ENCODE results near the gene RRP8.

RRP8 gene

GRCh38 chr11:6602096-6602940, 1.1 kb downstream of the RRP8 start:
- H3K27me3 ChIP-seq (ENCODE audit: low read depth, low read length): no peaks in the 10 kb centered on the region
- peaks cover 62% of the 10 kb centered on the region for H3K79me2 ChIP-seq (ENCODE audit: low read length)
- H3K4me1 ChIP-seq (ENCODE audit: low read length): peaks cover 39% of the 10 kb centered on the region
- H3K9ac ChIP-seq (ENCODE audit: low read length): peak overlapping the region; percentile 98
- H3K4me3 ChIP-seq (ENCODE audit: low read length): peak overlapping the region; percentile 99
- no peak overlapping the region; the same call in 1 of the 2 replicates for H3K27ac ChIP-seq (ENCODE audit: low read length)
- no peak for TF ChIP-seq CTCF (IDR thresholded peaks at IDR 0.05; ENCODE audit: low read depth, low read length)
- H3K4me2 ChIP-seq (ENCODE audit: low read length): peak overlapping the region; percentile 94
- H2AFZ ChIP-seq (ENCODE audit: low read depth, low read length): no peak overlapping the region
- H3K36me3 ChIP-seq (replicated peaks; ENCODE audit: low read depth, low read length): peaks cover 38% of the 10 kb centered on the region
- H3K9me3 ChIP-seq (ENCODE audit: insufficient read depth, low read length): no peaks in the 10 kb centered on the region
- no peaks in the 10 kb centered on the region for H4K20me1 ChIP-seq (ENCODE audit: insufficient read depth, low read length)

GRCh38 chr11:6601041-6601461, 2.4 kb downstream of the RRP8 start:
- H4K20me1 ChIP-seq (ENCODE audit: insufficient read depth, low read length): no peaks in the 10 kb centered on the region
- no peak overlapping the region for H2AFZ ChIP-seq (ENCODE audit: low read depth, low read length)
- no peak for TF ChIP-seq EZH2phosphoT487 (IDR thresholded peaks at IDR 0.05; ENCODE audit: low read depth)
- TF ChIP-seq CTCF (IDR thresholded peaks at IDR 0.05; ENCODE audit: low read depth, low read length): no peak
- peaks cover 26% of the 10 kb centered on the region for H3K4me1 ChIP-seq (ENCODE audit: low read length)
- peaks cover 47% of the 10 kb centered on the region for H3K36me3 ChIP-seq (replicated peaks; ENCODE audit: low read depth, low read length)
- H3K79me2 ChIP-seq (ENCODE audit: low read length): peaks cover 62% of the 10 kb centered on the region
- H3K9ac ChIP-seq (ENCODE audit: low read length): no peak overlapping the region
- H3K4me3 ChIP-seq (ENCODE audit: low read length): no peak overlapping the region
- no peaks in the 10 kb centered on the region for H3K27me3 ChIP-seq (ENCODE audit: low read depth, low read length)
- H3K27ac ChIP-seq (ENCODE audit: low read length): no peak overlapping the region
- no peak overlapping the region for H3K4me2 ChIP-seq (ENCODE audit: low read length)
- no peaks in the 10 kb centered on the region for H3K9me3 ChIP-seq (ENCODE audit: insufficient read depth, low read length)

GRCh38 chr11:6599881-6600390, 3.5 kb downstream of the RRP8 start:
- H3K36me3 ChIP-seq (replicated peaks; ENCODE audit: low read depth, low read length): peaks cover 55% of the 10 kb centered on the region
- no peak overlapping the region for H3K4me2 ChIP-seq (ENCODE audit: low read length)
- no peak overlapping the region for H3K4me3 ChIP-seq (ENCODE audit: low read length)
- H2AFZ ChIP-seq (ENCODE audit: low read depth, low read length): no peak overlapping the region
- no peak for TF ChIP-seq CTCF (IDR thresholded peaks at IDR 0.05; ENCODE audit: low read depth, low read length)
- TF ChIP-seq EZH2phosphoT487 (IDR thresholded peaks at IDR 0.05; ENCODE audit: low read depth): no peak
- H4K20me1 ChIP-seq (ENCODE audit: insufficient read depth, low read length): no peaks in the 10 kb centered on the region
- H3K9me3 ChIP-seq (ENCODE audit: insufficient read depth, low read length): no peaks in the 10 kb centered on the region
- no peak overlapping the region for H3K9ac ChIP-seq (ENCODE audit: low read length)
- H3K27ac ChIP-seq (ENCODE audit: low read length): no peak overlapping the region
- H3K27me3 ChIP-seq (ENCODE audit: low read depth, low read length): no peaks in the 10 kb centered on the region
- H3K79me2 ChIP-seq (ENCODE audit: low read length): peaks cover 56% of the 10 kb centered on the region
- H3K4me1 ChIP-seq (ENCODE audit: low read length): peaks cover 16% of the 10 kb centered on the region

- Histone ChIP-seq H3K4me1 (ENCODE audit: low read length) (peaks cover 11% of the 10 kb centered on the region), H3K4me2 (ENCODE audit: low read length) (no peak overlapping the region), H4K20me1 (ENCODE audit: insufficient read depth, low read length) (no peaks in the 10 kb centered on the region), H3K79me2 (ENCODE audit: low read length) (peaks cover 51% of the 10 kb centered on the region), H3K4me3 (ENCODE audit: low read length) (no peak overlapping the region), H2AFZ (ENCODE audit: low read depth, low read length) (no peak overlapping the region), H3K36me3 (replicated peaks; ENCODE audit: low read depth, low read length) (peaks cover 58% of the 10 kb centered on the region), H3K9me3 (ENCODE audit: insufficient read depth, low read length) (no peaks in the 10 kb centered on the region), H3K9ac (ENCODE audit: low read length) (no peak overlapping the region), H3K27me3 (ENCODE audit: low read depth, low read length) (no peaks in the 10 kb centered on the region), H3K27ac (ENCODE audit: low read length) (no peak overlapping the region)
- TF ChIP-seq CTCF (IDR thresholded peaks at IDR 0.05; ENCODE audit: low read depth, low read length): no peak
- TF ChIP-seq EZH2phosphoT487 (IDR thresholded peaks at IDR 0.05; ENCODE audit: low read depth): no peak
Observed at GRCh38 chr11:6599449-6599848, 4.0 kb downstream of the RRP8 start.
